Body of pancreas (tissue), 4 donors: ENCODE measurements around the gene C12orf57.

Experiments
- CTCF ChIP-seq, 7 experiments: fragments of 450-650 bp in 4 of 7; fragments of 200-600 bp in 3 of 7; sonication (generic) in 3 of 7; IDR thresholded peaks; one replicate each; pipeline ENCODE4 v1.5.1; 2016 to 2019; ENCODE audit warnings: antibody characterized with exemption in 7 of 7
- POLR2A ChIP-seq, 3 donors: fragments of 450-650 bp; IDR thresholded peaks; one replicate each; pipeline ENCODE4 v1.6.1; 2016; ENCODE audit warnings: antibody characterized with exemption in 3 of 3, mild to moderate bottlenecking in 2 of 3

DNA sequence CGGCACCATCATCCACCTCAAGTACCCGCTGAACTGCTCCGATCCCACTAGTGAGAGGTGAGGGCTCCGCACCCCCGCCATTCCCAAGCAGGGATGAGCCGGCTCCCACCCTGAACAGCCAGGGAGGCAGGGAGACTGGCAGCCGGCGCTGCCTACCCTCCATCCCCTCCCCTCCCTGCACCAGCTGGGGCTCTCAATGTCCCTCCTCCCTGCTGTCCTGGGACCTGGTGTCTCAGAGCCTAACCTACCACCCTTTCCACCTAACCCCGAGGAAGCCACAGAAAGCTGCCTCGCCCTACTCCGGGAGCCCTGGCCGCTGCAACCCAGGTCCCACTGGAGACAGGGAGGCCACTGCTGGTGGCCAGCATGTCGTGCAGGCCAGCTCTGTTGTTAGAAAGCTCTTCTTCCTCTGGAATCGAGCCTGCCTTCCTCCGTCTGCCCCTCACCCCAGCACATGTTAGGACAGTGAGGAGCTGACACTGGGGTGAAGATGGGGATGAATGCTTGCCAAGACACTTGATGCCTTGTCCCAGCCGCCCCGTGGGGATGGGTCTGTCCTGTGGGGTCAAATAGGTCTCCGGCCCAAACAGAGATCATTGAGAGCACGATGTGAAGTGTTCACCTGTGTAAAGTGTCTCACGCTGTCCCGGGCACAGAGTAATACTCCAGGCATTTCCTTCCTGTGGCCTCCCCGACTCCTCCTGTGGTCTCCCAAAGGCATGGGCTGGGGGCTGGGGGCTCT, 8.5 kb downstream of the C12orf57 start:
- no peak for TF ChIP-seq CTCF (IDR thresholded peaks at IDR 0.05)
- TF ChIP-seq POLR2A (IDR thresholded peaks at IDR 0.05): no peak
